ENCODE measurements around the gene RAP2A.

DNA sequence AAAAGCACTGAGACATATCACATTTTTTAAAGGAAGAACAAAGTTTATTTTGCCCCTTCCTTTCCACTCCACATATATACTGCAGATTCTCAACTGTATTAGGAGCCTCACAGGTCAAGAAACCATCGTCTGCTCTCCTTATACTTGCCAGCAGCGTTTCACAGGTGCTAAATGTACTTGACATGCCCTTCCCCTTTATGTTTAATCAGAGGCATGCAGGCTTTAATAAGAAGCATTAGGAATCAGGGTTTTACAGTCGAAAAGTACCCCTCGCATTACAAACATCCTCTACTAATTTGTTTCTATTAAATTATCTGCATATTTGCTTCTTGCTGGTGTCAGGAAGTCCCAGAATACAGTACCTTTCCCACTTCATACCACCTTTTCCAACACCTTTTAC lies 3.7 kb upstream of the RAP2A start:
- TF ChIP-seq, protein P1, sequence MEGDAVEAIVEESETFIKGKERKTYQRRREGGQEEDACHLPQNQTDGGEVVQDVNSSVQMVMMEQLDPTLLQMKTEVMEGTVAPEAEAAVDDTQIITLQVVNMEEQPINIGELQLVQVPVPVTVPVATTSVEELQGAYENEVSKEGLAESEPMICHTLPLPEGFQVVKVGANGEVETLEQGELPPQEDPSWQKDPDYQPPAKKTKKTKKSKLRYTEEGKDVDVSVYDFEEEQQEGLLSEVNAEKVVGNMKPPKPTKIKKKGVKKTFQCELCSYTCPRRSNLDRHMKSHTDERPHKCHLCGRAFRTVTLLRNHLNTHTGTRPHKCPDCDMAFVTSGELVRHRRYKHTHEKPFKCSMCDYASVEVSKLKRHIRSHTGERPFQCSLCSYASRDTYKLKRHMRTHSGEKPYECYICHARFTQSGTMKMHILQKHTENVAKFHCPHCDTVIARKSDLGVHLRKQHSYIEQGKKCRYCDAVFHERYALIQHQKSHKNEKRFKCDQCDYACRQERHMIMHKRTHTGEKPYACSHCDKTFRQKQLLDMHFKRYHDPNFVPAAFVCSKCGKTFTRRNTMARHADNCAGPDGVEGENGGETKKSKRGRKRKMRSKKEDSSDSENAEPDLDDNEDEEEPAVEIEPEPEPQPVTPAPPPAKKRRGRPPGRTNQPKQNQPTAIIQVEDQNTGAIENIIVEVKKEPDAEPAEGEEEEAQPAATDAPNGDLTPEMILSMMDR (conservative IDR thresholded peaks at IDR 0.05), result no peak
- no peak for TF ChIP-seq ZFX (IDR thresholded peaks at IDR 0.05)

All from C4-2B (cell line).